Measurements from ENCODE around the gene ASCL4.

Gene ASCL4

DNA sequence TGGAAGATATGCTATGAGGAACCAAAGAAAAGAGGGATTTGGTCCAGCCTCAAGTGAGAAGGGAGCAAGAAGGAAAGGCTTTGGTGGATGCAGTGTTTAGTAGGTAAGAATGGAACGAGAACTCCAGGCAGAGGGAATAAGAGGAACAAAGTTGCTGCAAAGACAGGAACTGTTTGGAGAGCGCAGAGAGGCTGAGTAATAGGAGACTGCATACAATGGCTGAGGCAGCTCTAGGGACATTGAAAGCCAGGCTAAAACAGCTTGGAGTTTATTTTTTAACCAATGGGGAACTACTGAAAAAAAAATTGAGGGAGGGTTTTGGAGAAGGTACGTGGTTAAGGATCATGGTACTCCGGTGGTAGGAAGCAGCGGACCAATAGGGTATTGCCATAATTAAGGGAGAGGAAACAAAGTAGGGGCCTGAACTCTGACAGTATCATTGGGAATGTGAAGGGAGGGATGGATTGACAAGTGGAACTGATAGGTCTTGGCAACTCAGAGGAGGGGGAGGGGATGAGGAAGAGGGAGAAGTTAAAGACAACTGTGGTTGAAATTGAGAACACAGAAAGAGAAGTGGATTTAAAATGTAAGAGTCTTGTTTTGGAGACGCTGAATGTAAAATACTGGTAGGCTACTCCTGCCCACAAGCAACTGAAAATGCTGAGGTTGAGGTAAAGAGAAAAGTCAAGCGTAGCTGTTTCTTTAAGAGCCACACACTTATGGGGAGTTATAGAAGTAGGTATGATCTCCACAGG, 4.8 kb downstream of the ASCL4 start:
- DNase-seq, result no peak

DNA sequence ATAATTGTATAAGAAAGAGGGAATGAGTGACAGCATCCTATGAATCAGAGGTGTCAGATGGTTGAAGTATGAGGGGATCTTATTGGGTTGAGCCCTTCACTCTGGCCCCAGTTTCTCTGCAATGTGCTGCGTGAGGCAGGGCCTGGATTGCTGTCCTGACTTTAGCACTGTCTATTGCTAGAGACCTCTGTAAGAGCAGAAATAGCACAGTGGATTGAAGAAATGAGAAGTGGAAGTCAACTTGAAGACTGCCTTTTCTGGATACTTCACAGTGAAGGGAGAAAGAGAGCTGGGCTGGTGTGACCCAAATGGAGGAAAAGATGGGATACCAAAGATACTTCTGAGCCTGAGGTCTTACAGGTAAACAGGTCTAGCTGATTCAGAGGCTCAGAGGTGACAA, 5.8 kb downstream of the ASCL4 start:
- no peak for DNase-seq

DNA sequence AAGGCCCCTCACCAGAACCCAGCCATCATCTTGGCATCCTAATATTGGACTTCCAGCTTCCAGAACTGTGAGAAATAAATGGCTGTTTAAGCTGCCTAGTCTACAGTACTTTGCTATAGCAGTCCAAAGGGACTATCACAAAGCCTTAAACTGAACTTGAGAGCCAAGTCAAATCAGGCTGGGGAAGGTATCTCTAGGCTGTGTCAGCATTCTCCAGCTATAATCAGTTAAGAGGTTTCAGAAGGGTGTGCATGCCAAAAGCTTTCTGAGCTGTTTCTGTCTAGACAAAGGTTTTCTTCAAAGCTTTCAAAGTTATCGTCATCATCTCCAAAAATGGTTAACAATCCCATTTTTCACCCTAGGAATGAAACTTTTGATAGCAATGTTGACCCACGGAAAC, 7.6 kb downstream of the ASCL4 start:
- DNase-seq, result no peak

DNA sequence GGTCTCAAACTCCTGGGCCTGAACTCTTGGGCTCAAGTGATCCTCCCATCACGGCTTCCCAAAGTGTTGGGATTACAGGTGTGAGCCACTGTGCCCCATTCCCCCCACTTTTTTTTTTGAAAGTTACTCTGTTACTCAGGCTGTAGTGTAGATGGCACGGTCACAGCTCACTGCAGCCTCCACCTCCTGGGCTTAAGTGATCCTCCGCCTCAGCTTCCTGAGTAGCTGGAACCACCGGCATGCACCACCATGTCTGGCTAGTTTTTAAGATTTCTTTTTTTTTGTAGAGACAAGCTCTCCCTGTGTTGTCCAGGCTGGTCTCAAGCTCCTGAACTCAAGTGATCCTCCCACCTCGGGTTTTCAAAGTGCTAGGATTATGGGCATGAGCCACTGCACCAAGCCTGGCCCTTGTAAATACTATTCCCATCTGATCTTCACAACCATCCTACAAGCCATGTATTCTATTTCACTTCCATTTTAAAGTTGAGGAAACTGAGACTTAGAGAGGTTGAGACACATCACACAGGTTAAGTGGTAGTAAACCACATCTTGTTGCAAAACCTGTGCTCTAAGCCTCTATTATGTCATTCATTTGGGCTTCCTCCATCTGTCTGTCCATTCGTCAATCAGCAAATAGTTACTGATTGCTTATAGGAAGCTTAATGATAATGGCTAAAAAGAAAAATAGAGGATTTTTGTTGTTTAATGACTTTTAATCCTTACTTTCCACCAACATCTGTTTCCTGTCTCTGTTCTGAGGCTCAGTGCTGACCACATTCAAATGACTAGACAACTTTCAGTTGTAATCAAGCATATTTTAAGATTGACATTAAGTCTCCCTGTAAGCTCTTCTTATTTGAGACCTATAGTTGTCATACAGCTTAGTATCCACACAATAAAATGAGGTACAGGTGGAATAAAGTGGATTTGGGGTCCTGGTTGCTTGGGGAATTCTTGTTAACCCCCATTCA, 9.2 kb downstream of the ASCL4 start:
- DNase-seq, result no peak

DNA sequence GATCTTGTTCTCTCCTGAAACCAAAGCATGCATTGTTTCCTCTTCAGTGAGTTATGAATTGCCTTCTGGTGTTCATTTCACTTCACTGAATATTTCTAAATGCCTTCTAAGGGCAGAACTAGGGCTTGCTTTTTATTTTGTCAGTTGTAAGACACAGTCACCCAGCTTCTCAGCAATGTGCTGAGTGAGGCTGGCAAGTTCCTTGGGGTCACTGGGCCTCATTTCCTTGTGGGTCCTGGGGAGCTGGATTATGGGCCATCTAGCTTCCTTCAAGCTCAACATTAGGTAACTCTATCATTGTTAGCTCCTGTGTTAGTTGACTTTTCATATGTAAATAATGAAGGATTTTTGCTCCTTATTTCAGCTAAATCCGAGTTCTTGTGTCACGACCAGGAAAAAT, 13.8 kb downstream of the ASCL4 start:
- DNase-seq, result no peak

DNA sequence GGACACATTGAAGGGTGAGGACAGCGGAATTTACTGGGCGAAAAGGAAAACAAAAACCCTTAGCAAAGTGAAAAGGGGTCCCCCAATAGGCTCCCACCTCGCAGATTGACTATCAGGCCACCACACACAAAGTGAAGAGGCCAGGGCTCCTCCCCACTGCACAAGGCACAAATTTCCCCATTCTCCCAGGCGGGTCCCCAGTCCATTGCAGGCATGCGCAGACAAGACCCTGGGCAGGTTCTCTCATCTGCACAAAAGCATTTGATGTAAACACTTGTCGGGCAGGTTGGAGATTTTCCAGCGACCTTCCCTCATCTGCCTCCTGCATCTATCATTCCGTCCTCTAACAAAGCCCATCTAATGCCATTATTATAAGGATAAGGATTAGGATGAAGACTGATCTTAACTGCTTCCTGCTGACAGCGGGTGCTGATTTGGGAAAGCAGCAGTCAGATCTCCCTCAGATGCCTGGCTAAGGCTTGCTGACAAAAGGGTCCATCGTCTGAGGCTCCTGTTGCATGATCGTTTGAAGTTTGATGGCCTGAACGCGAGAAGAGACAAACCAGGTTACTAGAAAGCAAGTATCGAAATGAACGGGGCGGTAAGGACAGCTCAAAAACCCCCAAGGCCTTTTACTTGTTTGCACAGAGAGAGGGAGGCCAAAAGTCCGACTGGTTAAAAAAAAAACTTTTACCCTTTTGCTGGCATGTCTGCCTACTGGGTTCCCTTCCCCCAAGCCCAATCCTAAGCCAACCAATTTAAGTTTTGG, 14.4 kb downstream of the ASCL4 start:
- DNase-seq, result no peak

DNA sequence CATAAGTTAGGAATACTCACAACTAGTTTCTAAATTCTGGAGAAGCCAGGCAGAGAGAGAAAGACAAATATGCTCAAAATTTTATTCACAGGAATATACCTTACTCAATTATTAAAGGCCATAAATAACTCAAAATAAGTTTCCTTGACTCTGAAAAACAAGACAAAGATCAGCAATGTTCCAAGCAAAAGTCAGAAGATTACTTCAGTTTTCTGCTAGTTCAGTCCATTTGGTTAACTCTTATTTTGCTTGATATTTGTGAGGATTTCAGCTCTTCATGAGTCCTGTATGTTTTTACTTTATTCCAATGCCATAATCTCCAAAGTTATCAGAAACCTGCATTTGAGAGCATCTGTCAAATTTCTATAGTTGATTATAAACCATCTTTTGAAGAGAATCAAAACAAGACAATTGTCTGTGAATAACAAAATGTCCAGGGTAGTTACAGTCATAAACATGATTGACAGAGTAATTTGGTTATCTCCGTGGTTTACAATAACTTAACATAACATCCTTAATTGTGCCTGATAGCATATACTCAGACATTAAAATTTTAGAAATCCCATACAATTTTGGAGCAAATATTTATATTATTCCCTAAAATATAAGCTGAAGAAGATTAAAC, 17.1 kb downstream of the ASCL4 start:
- DNase-seq, result no peak

DNA sequence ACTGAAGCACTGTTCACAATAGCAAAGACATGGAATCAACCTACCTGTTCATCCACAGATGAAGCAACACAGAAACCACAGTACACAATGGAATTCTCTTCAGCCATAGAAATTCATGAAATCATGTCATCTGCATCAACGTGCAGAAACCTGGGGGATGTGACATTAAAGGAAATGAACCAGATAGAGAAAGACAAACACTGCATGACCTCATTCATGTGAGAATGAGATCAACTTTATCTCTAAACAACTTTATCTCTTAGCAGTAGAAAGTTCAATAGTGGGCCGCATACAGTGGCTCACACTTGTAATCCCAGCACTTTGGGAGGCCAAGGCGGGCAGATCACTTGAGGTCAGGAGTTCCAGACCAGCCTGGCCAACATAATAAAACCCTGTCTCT, 19.9 kb downstream of the ASCL4 start:
- DNase-seq, result no peak

DNA sequence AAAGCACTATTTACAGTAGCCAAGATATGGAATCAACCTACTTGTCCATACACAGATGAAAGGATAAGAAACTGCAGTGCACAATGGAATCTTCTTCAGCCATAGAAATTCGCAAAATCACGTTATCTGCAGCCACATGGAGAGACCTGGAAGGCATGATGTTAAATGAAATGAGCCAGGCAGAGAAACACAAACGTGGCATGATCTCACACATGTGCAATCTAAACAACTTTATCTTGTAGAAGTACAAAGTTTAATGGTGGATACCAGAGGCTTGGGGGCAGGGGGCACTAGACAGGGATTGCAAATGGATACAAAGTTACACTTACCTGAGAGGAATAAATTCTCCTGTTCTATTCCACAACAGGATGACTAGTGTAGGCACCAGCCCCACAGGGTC, 24.1 kb downstream of the ASCL4 start:
- no peak for DNase-seq

DNA sequence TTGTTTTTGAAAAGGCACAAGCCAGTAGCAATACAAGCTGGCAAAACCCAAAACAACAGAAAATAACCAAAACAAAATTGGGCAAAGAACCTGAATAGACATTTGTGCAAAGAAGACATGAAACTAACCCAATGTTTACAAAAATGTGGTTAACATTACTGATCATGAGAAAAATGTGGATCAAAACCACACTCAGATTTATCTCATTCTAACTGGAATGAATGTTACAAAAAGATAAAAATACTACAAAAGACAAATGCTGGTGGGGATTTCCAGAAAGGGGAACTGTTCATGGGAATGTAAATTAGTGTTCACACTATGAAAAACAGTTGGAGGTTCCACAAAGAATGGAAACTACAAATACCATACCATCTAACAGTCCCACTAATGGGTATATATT, 26.6 kb downstream of the ASCL4 start:
- no peak for DNase-seq

DNA sequence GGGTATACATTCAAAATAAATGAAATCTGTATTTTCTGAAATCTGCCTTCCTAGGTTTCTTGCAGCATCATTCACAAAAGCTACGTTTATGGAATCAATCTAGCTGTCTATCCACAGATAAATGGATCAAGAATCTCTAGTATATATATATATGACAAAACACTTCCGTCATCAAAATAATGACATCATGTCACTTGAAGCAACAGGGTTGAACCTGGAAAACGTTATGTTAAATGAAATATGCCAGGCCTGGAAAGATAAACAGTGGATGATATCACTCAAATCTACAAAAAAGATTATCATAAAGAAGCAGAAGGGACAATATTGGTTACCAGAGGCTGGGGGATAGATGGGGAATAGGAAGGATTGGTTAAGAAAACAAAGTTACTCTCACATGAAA, 28.6 kb downstream of the ASCL4 start:
- no peak for DNase-seq

DNA sequence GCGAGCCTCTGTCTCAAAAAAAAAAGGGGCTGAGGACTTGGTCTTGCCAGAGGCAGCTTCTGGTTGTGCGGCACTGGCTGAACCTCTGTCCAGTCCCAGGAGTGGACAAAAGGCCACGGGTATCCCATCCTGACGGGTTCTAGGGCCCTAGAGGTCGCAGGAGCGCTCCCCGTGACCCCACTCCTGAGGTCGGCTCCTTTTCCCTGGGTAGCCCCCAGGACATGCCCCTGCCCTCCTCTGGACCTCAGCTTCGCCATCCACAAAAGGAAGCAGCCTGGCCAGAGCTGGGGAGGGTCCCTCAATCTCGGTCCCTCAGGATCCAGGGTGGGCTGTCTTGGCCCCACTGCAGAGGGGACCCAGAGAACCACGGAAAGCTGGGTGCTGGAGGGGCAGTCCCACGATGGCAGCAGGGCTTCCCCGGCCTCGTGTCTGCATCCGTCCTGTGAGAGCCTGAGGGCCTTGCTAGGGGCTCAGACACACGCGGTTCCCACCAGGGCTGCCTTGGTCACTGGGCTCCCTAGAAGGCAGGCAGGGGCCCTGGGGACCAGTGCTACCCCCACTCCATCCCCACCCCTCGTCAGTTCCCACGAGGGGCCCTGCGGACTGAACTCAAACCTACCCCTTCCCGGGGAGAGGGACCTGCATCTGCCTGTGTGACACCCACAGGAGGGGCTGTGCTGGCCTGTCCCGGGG, 31.1 kb downstream of the ASCL4 start:
- no peak for DNase-seq

DNA sequence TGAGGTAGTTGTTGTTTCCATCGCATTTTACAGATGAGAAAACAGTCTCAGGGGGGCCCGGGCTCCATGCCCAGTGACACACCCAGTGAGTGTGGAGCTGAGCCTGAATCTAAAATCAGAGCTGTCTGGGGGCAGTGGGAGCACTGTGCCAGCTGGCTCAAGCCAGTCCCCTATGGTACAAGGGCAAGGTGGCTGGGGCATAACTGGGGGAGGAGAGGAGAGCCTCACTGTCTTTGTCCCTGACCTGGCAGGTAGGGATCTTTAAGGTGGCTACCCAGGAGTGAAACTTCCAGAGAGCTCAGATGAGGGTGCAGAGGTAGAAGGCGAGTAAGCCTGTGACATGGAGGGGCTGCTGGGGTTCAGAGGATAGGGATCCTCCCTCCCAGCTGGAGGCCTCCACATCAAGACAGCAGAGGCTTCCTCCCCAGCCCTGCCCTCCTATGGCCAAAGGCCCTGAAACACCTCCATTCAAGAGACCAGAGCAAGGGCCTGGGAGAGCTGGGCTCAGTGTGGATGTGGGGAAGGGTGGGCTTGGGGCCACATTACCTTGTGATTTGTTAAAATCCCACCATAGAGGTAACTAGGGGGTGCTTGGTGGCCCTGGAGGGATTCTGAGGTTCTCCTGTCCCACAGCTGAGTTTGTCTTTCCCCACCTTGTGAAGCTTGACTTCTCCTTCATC, 33.1 kb downstream of the ASCL4 start:
- no peak for DNase-seq

DNA sequence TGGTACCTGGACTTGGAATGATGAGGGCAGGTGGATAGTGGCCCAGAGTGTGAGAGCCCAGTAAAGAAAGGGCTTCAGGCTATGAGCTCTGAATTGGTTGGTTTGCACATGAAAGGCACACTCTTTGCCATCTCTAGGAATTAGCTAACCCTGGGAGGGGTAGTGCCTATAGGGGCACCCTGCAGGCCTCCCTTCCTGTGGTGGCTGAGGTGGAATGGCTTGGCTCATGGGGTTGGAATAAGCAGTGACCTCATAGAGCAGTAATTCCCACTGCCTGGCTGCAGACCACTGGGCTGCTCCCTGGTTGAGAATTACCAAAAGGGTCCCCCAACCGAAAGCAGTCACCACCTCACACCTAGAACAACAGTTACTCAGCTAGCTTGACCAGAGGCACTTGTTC, 42.7 kb downstream of the ASCL4 start:
- no peak for DNase-seq

DNA sequence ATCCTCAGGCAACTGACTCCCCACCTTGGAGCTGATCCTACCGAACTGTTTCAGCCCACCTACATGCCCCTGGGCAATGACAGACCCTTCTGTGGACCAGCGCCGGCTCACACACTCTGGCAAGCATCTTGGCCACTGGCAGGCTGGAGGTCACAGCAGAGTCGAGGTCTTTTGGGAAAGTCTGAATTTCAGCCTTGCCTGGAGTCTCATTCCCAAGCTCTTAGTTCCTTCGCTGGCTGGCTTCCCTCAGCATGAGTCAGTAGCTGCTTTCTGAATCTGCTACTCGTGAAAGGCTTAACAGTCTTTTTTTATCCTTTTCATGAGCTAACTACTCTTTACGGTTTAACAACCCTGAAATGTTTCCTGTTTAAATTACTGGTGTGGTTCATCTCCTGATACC, 44.5 kb downstream of the ASCL4 start:
- no peak for DNase-seq

DNA sequence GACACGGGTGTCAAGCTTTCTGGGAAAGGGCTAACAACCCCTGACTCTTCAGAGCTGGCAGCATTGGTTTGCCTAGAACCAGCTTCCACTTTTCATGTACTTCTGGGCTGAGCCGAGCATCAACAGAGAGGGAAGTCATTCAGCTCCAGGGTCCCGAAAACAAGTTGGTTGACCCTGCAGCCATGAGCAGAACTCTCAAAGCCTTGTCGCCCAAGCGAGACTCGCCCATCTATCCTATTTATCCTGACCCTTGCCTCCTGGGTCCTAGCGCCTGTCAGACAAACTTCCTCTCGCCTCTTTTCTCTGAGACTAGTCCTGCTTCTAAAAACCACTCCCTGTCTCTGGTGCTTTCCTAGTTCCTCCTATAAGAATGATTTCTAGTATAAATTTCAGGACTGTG, 47.9 kb downstream of the ASCL4 start:
- no peak for DNase-seq

Measured in NCI-H510A treated with DMSO at 0.1 percent for 48 hours (cell line).